Measurements from ENCODE around the gene NDUFB4. TPM values are rescaled to one million over a fixed set of nuclear protein-coding genes. Genes with fewer than 3 reads are reported as not detected.
"Not testable (repeated sequence)": the region's sequence is repeated elsewhere in the genome, so short reads cannot be mapped to it uniquely, and the experiment has no call there.

The NDUFB4 gene
- total RNA-seq, 4 donors from 2014 or later, result 95.8 to 162 (median 148) TPM

GRCh38 chr3:120623727-120624093 is 27.6 kb downstream of the NDUFB4 start:
- no peak overlapping the region for H3K4me3 ChIP-seq
- H3K9me3 ChIP-seq, result peaks cover 10% of the 10 kb centered on the region
- no peak overlapping the region for H3K27ac ChIP-seq
- no peaks in the 10 kb centered on the region for H3K4me1 ChIP-seq
- H3K27me3 ChIP-seq, result no peaks in the 10 kb centered on the region
- H3K36me3 ChIP-seq, result no peaks in the 10 kb centered on the region
- TF ChIP-seq CTCF (IDR thresholded peaks at IDR 0.05) (no peak), POLR2A (IDR thresholded peaks at IDR 0.05) (no peak), EP300 (IDR thresholded peaks at IDR 0.05) (no peak), POLR2AphosphoS5 (IDR thresholded peaks at IDR 0.05) (no peak)
- no peak for DNase-seq (ENCODE audit: low spot score in 2 of 2)

GRCh38 chr3:120625159-120625586 is 29.0 kb downstream of the NDUFB4 start:
- TF ChIP-seq EP300 (IDR thresholded peaks at IDR 0.05), result no peak
- no peak for TF ChIP-seq POLR2A (IDR thresholded peaks at IDR 0.05)
- no peak for TF ChIP-seq POLR2AphosphoS5 (IDR thresholded peaks at IDR 0.05)
- TF ChIP-seq CTCF (IDR thresholded peaks at IDR 0.05), result no peak
- no peaks in the 10 kb centered on the region for H3K36me3 ChIP-seq
- peaks cover 10% of the 10 kb centered on the region for H3K9me3 ChIP-seq
- H3K4me1 ChIP-seq, result no peaks in the 10 kb centered on the region
- no peak overlapping the region for H3K4me3 ChIP-seq
- no peak for DNase-seq (ENCODE audit: low spot score in 2 of 2)
- H3K27ac ChIP-seq, result no peak overlapping the region
- H3K27me3 ChIP-seq, result no peaks in the 10 kb centered on the region

- DNase-seq (ENCODE audit: low spot score in 2 of 2), result no peak
These were observed 38.4 kb downstream of the NDUFB4 start for GRCh38 chr3:120634539-120634938.

GRCh38 chr3:120636795-120637401 is 40.8 kb downstream of the NDUFB4 start:
- no peak overlapping the region for H3K27ac ChIP-seq
- WGBS, result 75% methylated on average over 2 of the region's 2 CpGs

More at GRCh38 chr3:120634539-120634938, 38.4 kb downstream of the NDUFB4 start:
- H3K4me3 ChIP-seq, result no peak overlapping the region
- H3K27me3 ChIP-seq, result no peaks in the 10 kb centered on the region
- H3K36me3 ChIP-seq, result no peaks in the 10 kb centered on the region
- 0% methylated on average over 1 of the region's 1 CpG for WGBS
- peaks cover 4% of the 10 kb centered on the region for H3K4me1 ChIP-seq
- TF ChIP-seq EP300 (IDR thresholded peaks at IDR 0.05) (no peak), POLR2AphosphoS5 (IDR thresholded peaks at IDR 0.05) (no peak), POLR2A (IDR thresholded peaks at IDR 0.05) (no peak), CTCF (IDR thresholded peaks at IDR 0.05) (no peak)
- no peak overlapping the region for H3K27ac ChIP-seq
- H3K9me3 ChIP-seq, result no peaks in the 10 kb centered on the region

DNA sequence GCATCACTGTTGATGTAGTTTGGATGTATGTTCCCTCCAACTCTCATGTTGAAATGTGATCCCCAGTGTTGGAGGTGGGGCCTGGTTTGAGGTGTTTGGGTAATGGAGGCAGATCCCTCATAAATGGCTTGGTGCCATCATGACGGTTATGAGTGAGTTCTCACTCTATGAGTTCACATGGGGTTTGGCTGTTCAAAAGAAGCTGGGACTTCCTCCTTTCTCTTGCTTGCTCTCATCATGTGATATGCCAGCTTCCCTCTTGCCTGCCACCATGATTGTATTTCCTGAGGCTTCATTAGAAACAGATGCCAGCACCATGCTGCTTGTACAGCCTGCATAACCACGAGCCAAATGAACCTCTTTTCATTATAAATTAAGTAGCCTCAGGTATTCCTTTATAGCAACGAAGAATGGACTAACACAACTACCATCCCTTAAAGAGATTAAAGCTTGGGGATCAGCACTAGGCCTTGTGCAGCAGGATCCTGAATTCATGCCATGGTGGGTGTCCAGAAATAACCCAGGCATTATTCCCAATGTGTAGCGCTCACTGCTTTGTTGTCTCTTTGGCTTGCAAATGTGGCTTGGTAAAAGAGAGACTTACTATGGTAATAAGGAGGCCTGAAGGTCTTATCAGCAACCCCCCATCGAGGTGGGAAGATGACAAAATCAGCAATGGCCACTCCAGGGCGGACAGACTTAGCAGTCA is 41.9 kb downstream of the NDUFB4 start:
- DNase-seq (ENCODE audit: low spot score in 2 of 2), result no peak
- Histone ChIP-seq H3K9me3 (no peaks in the 10 kb centered on the region), H3K36me3 (no peaks in the 10 kb centered on the region), H3K4me1 (peaks cover 4% of the 10 kb centered on the region), H3K27me3 (no peaks in the 10 kb centered on the region), H3K4me3 (no peak overlapping the region), H3K27ac (no peak overlapping the region)
- 68% methylated on average over 6 of the region's 6 CpGs for WGBS
- no peak for TF ChIP-seq POLR2A (IDR thresholded peaks at IDR 0.05)
- TF ChIP-seq POLR2AphosphoS5 (IDR thresholded peaks at IDR 0.05), result no peak
- TF ChIP-seq EP300 (IDR thresholded peaks at IDR 0.05), result no peak
- no peak for TF ChIP-seq CTCF (IDR thresholded peaks at IDR 0.05)

More at GRCh38 chr3:120636795-120637401, 40.8 kb downstream of the NDUFB4 start:
- peaks cover 4% of the 10 kb centered on the region for H3K4me1 ChIP-seq
- TF ChIP-seq POLR2AphosphoS5 (IDR thresholded peaks at IDR 0.05), result no peak
- no peak for DNase-seq (ENCODE audit: low spot score in 2 of 2)
- no peaks in the 10 kb centered on the region for H3K27me3 ChIP-seq
- H3K9me3 ChIP-seq, result no peaks in the 10 kb centered on the region
- no peaks in the 10 kb centered on the region for H3K36me3 ChIP-seq
- H3K4me3 ChIP-seq, result no peak overlapping the region

DNA sequence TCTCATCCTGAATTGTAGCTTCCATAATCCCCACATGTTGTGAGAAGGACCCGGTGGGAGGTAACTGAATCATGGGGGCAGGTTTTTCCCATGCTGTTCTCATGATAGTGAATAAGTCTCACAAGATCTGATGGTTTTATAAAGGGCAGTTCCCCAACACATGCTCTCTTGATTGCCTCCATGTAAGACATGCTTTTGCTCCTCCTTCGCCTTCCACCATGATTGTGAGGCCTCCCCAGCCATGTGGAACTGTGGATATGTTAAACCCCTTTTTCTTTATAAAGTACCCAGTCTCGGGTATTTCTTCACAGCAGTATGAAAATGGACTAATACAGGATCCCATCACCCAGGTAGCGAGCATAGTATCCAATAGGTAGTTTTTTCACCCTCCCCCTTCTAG is 42.7 kb downstream of the NDUFB4 start:
- not testable (repeated sequence) for DNase-seq (ENCODE audit: low spot score in 2 of 2); H3K9me3 ChIP-seq; H3K27me3 ChIP-seq; H3K27ac ChIP-seq; H3K4me3 ChIP-seq; H3K36me3 ChIP-seq; H3K4me1 ChIP-seq
- WGBS, result 92% methylated on average over 4 of the region's 4 CpGs
